CD4-positive, alpha-beta T cell (primary cell): Measurements from ENCODE around the gene EGFR. TPM values are rescaled to one million over a fixed set of nuclear protein-coding genes. Genes with fewer than 3 reads are reported as not detected.

ENCODE experiments used
- ATAC-seq: fragments of 200-7000 bp; cut with Tn5 transposase; one replicate; pipeline ENCODE4 v1.10.0; 2022; ENCODE audit warnings: mild to moderate bottlenecking; ENCODE audit not compliant: poor library complexity
- CTCF ChIA-PET: fragments of 350-600 bp; sonication (Branson Sonifier 250); formaldehyde crosslinking; loops from one replicate; lab custom pipeline; 2021; ENCODE audit warnings: antibody characterized with exemption, inconsistent platforms; lab: Charles Lee
- POLR2A ChIA-PET: fragments of 350-600 bp; sonication (Branson Sonifier 250); formaldehyde crosslinking; loops from one replicate; lab custom pipeline; 2021; ENCODE audit warnings: antibody characterized with exemption, inconsistent platforms; lab: Charles Lee
- DNase-seq, 14 experiments: peaks; one replicate each; pipeline ENCODE4 v3.0.0-alpha.2; 2013 to 2020; ENCODE audit warnings: mixed read lengths in 2 of 14
- H3K27ac ChIP-seq, 2 donors: one replicate each; pipeline versions ENCODE4 v1.5.1 to v1.7.0; 2013; ENCODE audit warnings: low read length in 2 of 2, low read depth in 1 of 2, mild to moderate bottlenecking in 1 of 2
- H3K27me3 ChIP-seq, 2 experiments: 1 replicate in 1 of 2; 2 replicates in 1 of 2; pipeline versions ENCODE4 v1.6.1 to v1.7.0; 2013; ENCODE audit warnings: low read length in 2 of 2, control low read depth in 1 of 2, mild to moderate bottlenecking in 1 of 2, moderate library complexity in 1 of 2; ENCODE audit not compliant: insufficient read depth in 2 of 2, control insufficient read depth in 1 of 2
- H3K36me3 ChIP-seq: one replicate; pipeline ENCODE4 v1.6.1; 2013; ENCODE audit warnings: low read length, control low read depth; ENCODE audit not compliant: insufficient read depth
- H3K4me1 ChIP-seq: one replicate; pipeline ENCODE4 v1.6.1; 2013; ENCODE audit warnings: low read length, control low read depth; ENCODE audit not compliant: insufficient read depth
- H3K4me3 ChIP-seq: one replicate; pipeline ENCODE4 v1.5.1; 2013; ENCODE audit warnings: mild to moderate bottlenecking, low read length, moderate library complexity
- H3K9me3 ChIP-seq, 2 experiments: 1 replicate in 1 of 2; 2 replicates in 1 of 2; pipeline versions ENCODE4 v1.6.1 to v1.7.0; 2013; ENCODE audit warnings: low read length in 2 of 2, mild to moderate bottlenecking in 2 of 2, control low read depth in 1 of 2, moderate library complexity in 1 of 2; ENCODE audit not compliant: control insufficient read depth in 1 of 2, insufficient read depth in 1 of 2
- H3K27ac Mint-ChIP-seq: one replicate; pipeline ENCODE4 v1.8.0; 2020; ENCODE audit warnings: mixed read lengths
- H3K27me3 Mint-ChIP-seq: one replicate; pipeline ENCODE4 v1.8.0; 2021; ENCODE audit warnings: mixed read lengths
- H3K36me3 Mint-ChIP-seq: one replicate; pipeline ENCODE4 v1.8.0; 2021; ENCODE audit warnings: low read depth, mixed read lengths
- H3K4me1 Mint-ChIP-seq: one replicate; pipeline ENCODE4 v1.8.0; 2021; ENCODE audit warnings: low read depth, mixed read lengths
- H3K4me3 Mint-ChIP-seq: one replicate; pipeline ENCODE4 v1.8.0; 2020; ENCODE audit warnings: mild to moderate bottlenecking, mixed read lengths
- H3K9me3 Mint-ChIP-seq: one replicate; pipeline ENCODE4 v1.8.0; 2020; ENCODE audit warnings: mixed read lengths
- intact Hi-C, 2 experiments: fragments of 100-400 bp; cut with DNase I in 1 of 2; cut with micrococcal nuclease in 1 of 2; formaldehyde crosslinking; loops; one replicate each; pipeline versions ENCODE4 v1.15.1 to v1.9.0; 2023 to 2025; cut with DNase I, micrococcal nuclease
- total RNA-seq, 174 experiments: library from RNA in 2 of 174; stranded (reverse) in 2 of 174; gene quantifications; one replicate each; pipeline ENCODE4 v1.2.3 and lab custom pipeline; 2021 to 2026
- TF ChIP-seq, protein P1 (sequence below): fragments of 200-600 bp; IDR thresholded peaks from one replicate; pipeline ENCODE4 v1.8.0; 2022; ENCODE audit warnings: antibody characterized with exemption, mild to moderate bottlenecking

The EGFR gene
- total RNA-seq, 2 experiments from 2014 or later = not detected

DNA sequence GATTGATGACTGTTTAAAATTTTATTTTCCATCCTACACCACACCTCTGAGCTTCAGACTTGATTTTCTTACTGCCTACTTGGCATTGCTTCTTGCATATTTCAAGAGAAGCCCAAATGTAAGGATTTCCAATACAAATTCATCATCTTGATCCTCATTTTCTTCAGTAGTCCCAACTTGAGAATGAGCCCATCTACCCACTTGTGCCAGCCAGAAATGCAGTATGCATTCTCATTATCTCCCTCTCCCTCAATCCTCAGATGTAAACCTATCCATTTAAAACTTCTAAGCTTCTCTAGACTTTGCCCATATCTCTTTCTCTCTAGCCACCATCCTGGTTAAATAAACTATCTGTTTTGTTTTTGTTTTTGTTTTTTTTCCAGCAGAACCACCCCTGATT lies 22.4 kb upstream of the EGFR start:
- H3K4me1 Mint-ChIP-seq = peaks cover 17% of the 10 kb centered on the region
- peaks cover 4% of the 10 kb centered on the region for H3K27me3 Mint-ChIP-seq
- no peak overlapping the region for H3K4me3 Mint-ChIP-seq
- Histone ChIP-seq H3K36me3 (no peaks in the 10 kb centered on the region), H3K27me3 (no peaks in the 10 kb centered on the region), H3K4me1 (peaks cover 2% of the 10 kb centered on the region), H3K9me3 (peaks cover 0 to under 1% of the 10 kb centered on the region in 2 experiments), H3K27ac (no peak overlapping the region), H3K4me3 (no peak overlapping the region)
- no peak for DNase-seq
- no peaks in the 10 kb centered on the region for H3K9me3 Mint-ChIP-seq
- POLR2A ChIA-PET = interaction anchor here (0.7 kb wide), 1 partner anchor 548 kb away, joined by 4 read pairs; no protein-coding TSS in a partner anchor
- no peak overlapping the region for H3K27ac Mint-ChIP-seq
- TF ChIP-seq, protein P1, sequence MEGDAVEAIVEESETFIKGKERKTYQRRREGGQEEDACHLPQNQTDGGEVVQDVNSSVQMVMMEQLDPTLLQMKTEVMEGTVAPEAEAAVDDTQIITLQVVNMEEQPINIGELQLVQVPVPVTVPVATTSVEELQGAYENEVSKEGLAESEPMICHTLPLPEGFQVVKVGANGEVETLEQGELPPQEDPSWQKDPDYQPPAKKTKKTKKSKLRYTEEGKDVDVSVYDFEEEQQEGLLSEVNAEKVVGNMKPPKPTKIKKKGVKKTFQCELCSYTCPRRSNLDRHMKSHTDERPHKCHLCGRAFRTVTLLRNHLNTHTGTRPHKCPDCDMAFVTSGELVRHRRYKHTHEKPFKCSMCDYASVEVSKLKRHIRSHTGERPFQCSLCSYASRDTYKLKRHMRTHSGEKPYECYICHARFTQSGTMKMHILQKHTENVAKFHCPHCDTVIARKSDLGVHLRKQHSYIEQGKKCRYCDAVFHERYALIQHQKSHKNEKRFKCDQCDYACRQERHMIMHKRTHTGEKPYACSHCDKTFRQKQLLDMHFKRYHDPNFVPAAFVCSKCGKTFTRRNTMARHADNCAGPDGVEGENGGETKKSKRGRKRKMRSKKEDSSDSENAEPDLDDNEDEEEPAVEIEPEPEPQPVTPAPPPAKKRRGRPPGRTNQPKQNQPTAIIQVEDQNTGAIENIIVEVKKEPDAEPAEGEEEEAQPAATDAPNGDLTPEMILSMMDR = no peak
- CTCF ChIA-PET = no interaction called here
- intact Hi-C loops = no loop called here
- no peak for ATAC-seq
- no peaks in the 10 kb centered on the region for H3K36me3 Mint-ChIP-seq

DNA sequence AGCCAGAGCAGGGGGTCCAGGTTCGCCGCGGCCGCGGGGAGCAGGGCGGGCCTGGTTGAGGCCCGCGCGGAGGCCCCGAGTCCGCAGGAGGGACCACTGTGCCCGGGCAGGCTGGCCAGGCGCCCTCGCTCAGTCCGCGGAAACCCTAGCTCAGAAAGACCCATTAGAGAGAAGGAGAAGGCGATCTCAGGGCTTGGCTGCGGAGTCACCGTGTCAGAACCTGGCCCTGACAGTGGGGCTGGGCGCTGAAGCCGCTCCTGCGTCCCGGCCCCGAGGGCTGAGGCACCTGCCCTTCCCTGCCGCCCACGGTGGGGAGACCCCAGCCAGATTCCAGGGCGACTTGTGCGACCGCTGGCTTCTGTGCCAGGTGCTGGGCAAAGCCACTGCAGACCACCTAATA lies 14.2 kb upstream of the EGFR start:
- H3K4me1 Mint-ChIP-seq = no peaks in the 10 kb centered on the region
- Histone ChIP-seq H3K4me1 (no peaks in the 10 kb centered on the region), H3K4me3 (no peak overlapping the region), H3K27me3 (peaks cover 0 to 6% of the 10 kb centered on the region in 2 experiments), H3K36me3 (no peaks in the 10 kb centered on the region), H3K9me3 (peaks cover 0 to 22% of the 10 kb centered on the region in 2 experiments), H3K27ac (no peak overlapping the region)
- no peak overlapping the region for H3K27ac Mint-ChIP-seq
- POLR2A ChIA-PET = no interaction called here
- H3K9me3 Mint-ChIP-seq = no peaks in the 10 kb centered on the region
- H3K27me3 Mint-ChIP-seq = peaks cover 30% of the 10 kb centered on the region
- no peak for ATAC-seq
- CTCF ChIA-PET = no interaction called here
- H3K4me3 Mint-ChIP-seq = no peak overlapping the region
- TF ChIP-seq, protein P1 = no peak
- intact Hi-C loops = no loop called here
- no peaks in the 10 kb centered on the region for H3K36me3 Mint-ChIP-seq
- DNase-seq = no peak

DNA sequence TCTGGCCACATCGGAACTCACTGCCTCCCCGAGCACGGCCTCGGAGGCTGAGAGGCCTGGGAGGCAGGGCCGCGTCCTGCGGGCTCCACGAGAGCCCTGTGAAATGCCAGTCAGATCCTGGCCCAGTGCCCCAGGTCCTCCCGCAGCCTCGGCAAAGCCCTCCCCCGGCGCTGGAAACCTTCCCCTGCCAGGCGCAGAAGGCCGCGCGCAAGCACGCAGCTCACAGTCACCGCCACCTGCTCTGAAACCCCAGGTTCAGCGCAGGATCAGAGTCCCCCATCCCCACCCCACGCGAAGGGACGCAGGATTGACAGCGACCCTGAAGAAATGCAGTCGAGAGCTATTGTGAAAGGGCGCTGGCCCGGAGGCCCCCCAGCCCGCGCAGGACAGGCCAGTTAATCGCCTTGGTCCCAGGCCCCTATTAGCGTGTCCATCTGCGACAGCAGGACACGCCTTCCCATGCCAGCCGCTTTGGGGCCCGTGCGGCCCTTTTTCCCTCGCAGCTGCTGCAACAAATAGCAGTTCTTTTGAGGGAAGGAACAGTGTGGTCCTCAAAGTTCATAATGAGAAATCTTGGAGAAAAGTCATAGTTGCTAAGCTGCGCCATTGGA lies 13.5 kb upstream of the EGFR start:
- ATAC-seq (no peak), DNase-seq (no peak)
- Mint-ChIP-seq H3K4me1 (no peaks in the 10 kb centered on the region), H3K9me3 (no peaks in the 10 kb centered on the region), H3K36me3 (no peaks in the 10 kb centered on the region), H3K27ac (no peak overlapping the region), H3K27me3 (peaks cover 31% of the 10 kb centered on the region), H3K4me3 (no peak overlapping the region)
- H3K36me3 ChIP-seq = no peaks in the 10 kb centered on the region
- H3K9me3 ChIP-seq = peaks cover 0 to 22% of the 10 kb centered on the region in 2 experiments
- intact Hi-C loops = no loop called here
- TF ChIP-seq, protein P1 = no peak
- H3K27me3 ChIP-seq = peaks cover 0 to 6% of the 10 kb centered on the region in 2 experiments
- no peak overlapping the region for H3K27ac ChIP-seq
- H3K4me1 ChIP-seq = no peaks in the 10 kb centered on the region
- no peak overlapping the region for H3K4me3 ChIP-seq
- POLR2A ChIA-PET = no interaction called here
- CTCF ChIA-PET = no interaction called here
